ENCODE data around the gene CCDC66.

The CCDC66 gene

GRCh38 chr3:56629047-56629446, 72.1 kb downstream of the CCDC66 start:
- no peaks in the 10 kb centered on the region for H3K9me3 ChIP-seq (ENCODE audit: insufficient read depth, low read depth, low read length)
- H2BK5ac ChIP-seq (ENCODE audit: low read depth, low read length, poor library complexity) = no peak overlapping the region
- no peaks in the 10 kb centered on the region for H3K79me1 ChIP-seq (ENCODE audit: low read length)
- no peak overlapping the region for H2AK5ac ChIP-seq (ENCODE audit: low read length)
- H3K27me3 ChIP-seq (ENCODE audit: insufficient read depth, low read length) = no peaks in the 10 kb centered on the region
- H3K14ac ChIP-seq (ENCODE audit: low read length) = no peak overlapping the region
- H3K23ac ChIP-seq (ENCODE audit: low read length) = no peak overlapping the region
- no peak overlapping the region for H3K4me2 ChIP-seq (ENCODE audit: low read length)
- no peak overlapping the region for H4K91ac ChIP-seq (ENCODE audit: low read depth, low read length)
- no peak overlapping the region for H2BK12ac ChIP-seq (ENCODE audit: low read length)
- H3K4ac ChIP-seq (ENCODE audit: low read depth, low read length) = no peak overlapping the region
- no peak overlapping the region for H3K9ac ChIP-seq (ENCODE audit: low read length)
- no peak overlapping the region for H3K27ac ChIP-seq (ENCODE audit: low read depth, low read length)
- WGBS (ENCODE audit: extremely low coverage, insufficient coverage, insufficient read length) = no CpG with 5 or more reads among the region's 2 CpGs
- no peak overlapping the region for H2AFZ ChIP-seq (ENCODE audit: insufficient read depth, low read length, poor library complexity)
- no peak overlapping the region for H3K4me3 ChIP-seq (ENCODE audit: low read depth, low read length)
- no peaks in the 10 kb centered on the region for H3K79me2 ChIP-seq (ENCODE audit: control insufficient read depth, insufficient read depth, low read length, poor library complexity)
- no peak overlapping the region for H4K12ac ChIP-seq (ENCODE audit: low read depth, low read length)
- H2BK120ac ChIP-seq (ENCODE audit: insufficient read depth, low read length, poor library complexity) = no peak overlapping the region
- H4K8ac ChIP-seq (ENCODE audit: low read depth, low read length) = no peak overlapping the region
- no peak for DNase-seq
- H3K18ac ChIP-seq (ENCODE audit: low read length) = no peak overlapping the region
- peaks cover 4 to 13% of the 10 kb centered on the region in 2 experiments for H3K36me3 ChIP-seq (ENCODE audit: control insufficient read depth in 1 of 2, insufficient read depth in 2 of 2, low read length in 2 of 2)
- H3K4me1 ChIP-seq (ENCODE audit: control insufficient read depth in 1 of 2, insufficient read depth in 2 of 2, low read length in 2 of 2) = peaks cover 2% of the 10 kb centered on the region in 2 experiments

GRCh38 chr3:56629451-56629850, 72.5 kb downstream of the CCDC66 start:
- H2AFZ ChIP-seq (ENCODE audit: insufficient read depth, low read length, poor library complexity) = no peak overlapping the region
- H3K4me3 ChIP-seq (ENCODE audit: low read depth, low read length) = no peak overlapping the region
- no peak overlapping the region for H3K9ac ChIP-seq (ENCODE audit: low read length)
- no peak overlapping the region for H2BK5ac ChIP-seq (ENCODE audit: low read depth, low read length, poor library complexity)
- H3K27ac ChIP-seq (ENCODE audit: low read depth, low read length) = no peak overlapping the region
- no peaks in the 10 kb centered on the region for H3K9me3 ChIP-seq (ENCODE audit: insufficient read depth, low read depth, low read length)
- no peak overlapping the region for H3K23ac ChIP-seq (ENCODE audit: low read length)
- no peak overlapping the region for H2BK12ac ChIP-seq (ENCODE audit: low read length)
- no peak overlapping the region for H3K14ac ChIP-seq (ENCODE audit: low read length)
- no peak overlapping the region for H2AK5ac ChIP-seq (ENCODE audit: low read length)
- H3K36me3 ChIP-seq (ENCODE audit: control insufficient read depth in 1 of 2, insufficient read depth in 2 of 2, low read length in 2 of 2) = peaks cover 4 to 13% of the 10 kb centered on the region in 2 experiments
- H2BK120ac ChIP-seq (ENCODE audit: insufficient read depth, low read length, poor library complexity) = no peak overlapping the region
- no peak overlapping the region for H3K4me2 ChIP-seq (ENCODE audit: low read length)
- DNase-seq = no peak
- peaks cover 2% of the 10 kb centered on the region in 2 experiments for H3K4me1 ChIP-seq (ENCODE audit: control insufficient read depth in 1 of 2, insufficient read depth in 2 of 2, low read length in 2 of 2)
- H3K27me3 ChIP-seq (ENCODE audit: insufficient read depth, low read length) = no peaks in the 10 kb centered on the region
- no peak overlapping the region for H4K8ac ChIP-seq (ENCODE audit: low read depth, low read length)
- H3K79me2 ChIP-seq (ENCODE audit: control insufficient read depth, insufficient read depth, low read length, poor library complexity) = no peaks in the 10 kb centered on the region
- H3K4ac ChIP-seq (ENCODE audit: low read depth, low read length) = no peak overlapping the region
- H4K91ac ChIP-seq (ENCODE audit: low read depth, low read length) = no peak overlapping the region
- H4K12ac ChIP-seq (ENCODE audit: low read depth, low read length) = no peak overlapping the region
- H3K79me1 ChIP-seq (ENCODE audit: low read length) = no peaks in the 10 kb centered on the region
- no peak overlapping the region for H3K18ac ChIP-seq (ENCODE audit: low read length)

GRCh38 chr3:56630966-56631365, 74.0 kb downstream of the CCDC66 start:
- no peak overlapping the region for H3K4me3 ChIP-seq (ENCODE audit: low read depth, low read length)
- no peak overlapping the region for H2AFZ ChIP-seq (ENCODE audit: insufficient read depth, low read length, poor library complexity)
- H2BK5ac ChIP-seq (ENCODE audit: low read depth, low read length, poor library complexity) = no peak overlapping the region
- no peaks in the 10 kb centered on the region for H3K79me2 ChIP-seq (ENCODE audit: control insufficient read depth, insufficient read depth, low read length, poor library complexity)
- H3K9me3 ChIP-seq (ENCODE audit: insufficient read depth, low read depth, low read length) = no peaks in the 10 kb centered on the region
- no peaks in the 10 kb centered on the region for H3K27me3 ChIP-seq (ENCODE audit: insufficient read depth, low read length)
- no peak overlapping the region for H3K14ac ChIP-seq (ENCODE audit: low read length)
- no peaks in the 10 kb centered on the region for H3K79me1 ChIP-seq (ENCODE audit: low read length)
- H3K27ac ChIP-seq (ENCODE audit: low read depth, low read length) = no peak overlapping the region
- peaks cover 2 to 13% of the 10 kb centered on the region in 2 experiments for H3K36me3 ChIP-seq (ENCODE audit: control insufficient read depth in 1 of 2, insufficient read depth in 2 of 2, low read length in 2 of 2)
- H4K12ac ChIP-seq (ENCODE audit: low read depth, low read length) = no peak overlapping the region
- no peak overlapping the region for H3K4me2 ChIP-seq (ENCODE audit: low read length)
- no peak overlapping the region for H2BK120ac ChIP-seq (ENCODE audit: insufficient read depth, low read length, poor library complexity)
- no peak overlapping the region for H4K91ac ChIP-seq (ENCODE audit: low read depth, low read length)
- WGBS (ENCODE audit: extremely low coverage, insufficient coverage, insufficient read length) = no CpG with 5 or more reads among the region's 1 CpG
- DNase-seq = peak; percentile 1 to 59
- no peak overlapping the region for H3K4ac ChIP-seq (ENCODE audit: low read depth, low read length)
- H3K9ac ChIP-seq (ENCODE audit: low read length) = no peak overlapping the region
- H4K8ac ChIP-seq (ENCODE audit: low read depth, low read length) = no peak overlapping the region
- no peak overlapping the region for H2BK12ac ChIP-seq (ENCODE audit: low read length)
- H3K4me1 ChIP-seq (ENCODE audit: control insufficient read depth in 1 of 2, insufficient read depth in 2 of 2, low read length in 2 of 2) = peaks cover 2% of the 10 kb centered on the region in 2 experiments
- no peak overlapping the region for H3K23ac ChIP-seq (ENCODE audit: low read length)
- H3K18ac ChIP-seq (ENCODE audit: low read length) = no peak overlapping the region
- H2AK5ac ChIP-seq (ENCODE audit: low read length) = no peak overlapping the region

- H2BK120ac ChIP-seq (ENCODE audit: insufficient read depth, low read length, poor library complexity) = no peak overlapping the region
- no peaks in the 10 kb centered on the region for H3K27me3 ChIP-seq (ENCODE audit: insufficient read depth, low read length)
- H3K23ac ChIP-seq (ENCODE audit: low read length) = no peak overlapping the region
- no peak overlapping the region for H2AK5ac ChIP-seq (ENCODE audit: low read length)
- H4K91ac ChIP-seq (ENCODE audit: low read depth, low read length) = no peak overlapping the region
- H2BK5ac ChIP-seq (ENCODE audit: low read depth, low read length, poor library complexity) = no peak overlapping the region
- H2BK12ac ChIP-seq (ENCODE audit: low read length) = no peak overlapping the region
- no peak overlapping the region for H3K18ac ChIP-seq (ENCODE audit: low read length)
- peaks cover 7 to 19% of the 10 kb centered on the region in 2 experiments for H3K36me3 ChIP-seq (ENCODE audit: control insufficient read depth in 1 of 2, insufficient read depth in 2 of 2, low read length in 2 of 2)
- H3K4me2 ChIP-seq (ENCODE audit: low read length) = no peak overlapping the region
- no peak overlapping the region for H2AFZ ChIP-seq (ENCODE audit: insufficient read depth, low read length, poor library complexity)
- H3K79me2 ChIP-seq (ENCODE audit: control insufficient read depth, insufficient read depth, low read length, poor library complexity) = no peaks in the 10 kb centered on the region
- H3K9me3 ChIP-seq (ENCODE audit: insufficient read depth, low read depth, low read length) = no peaks in the 10 kb centered on the region
- H4K8ac ChIP-seq (ENCODE audit: low read depth, low read length) = no peak overlapping the region
- H3K9ac ChIP-seq (ENCODE audit: low read length) = no peak overlapping the region
- peaks cover 2% of the 10 kb centered on the region in 2 experiments for H3K4me1 ChIP-seq (ENCODE audit: control insufficient read depth in 1 of 2, insufficient read depth in 2 of 2, low read length in 2 of 2)
- H3K4me3 ChIP-seq (ENCODE audit: low read depth, low read length) = no peak overlapping the region
- no peak overlapping the region for H4K12ac ChIP-seq (ENCODE audit: low read depth, low read length)
- no peaks in the 10 kb centered on the region for H3K79me1 ChIP-seq (ENCODE audit: low read length)
- peak overlapping the region; percentile 1 for H3K27ac ChIP-seq (ENCODE audit: low read depth, low read length)
- WGBS (ENCODE audit: extremely low coverage, insufficient coverage, insufficient read length) = no CpG with 5 or more reads among the region's 4 CpGs
- DNase-seq = peak; percentile 74 to 94
- H3K14ac ChIP-seq (ENCODE audit: low read length) = no peak overlapping the region
- no peak overlapping the region for H3K4ac ChIP-seq (ENCODE audit: low read depth, low read length)
Observed at GRCh38 chr3:56633181-56633580, 76.2 kb downstream of the CCDC66 start.
